GM23338 (cell line): ENCODE data around the gene ANGPTL2.

ENCODE experiments used
- CREB1 ChIP-seq: fragments of 250-450 bp; sonication (Bioruptor Pico); IDR thresholded peaks from 2 replicates; pipeline ENCODE4 v1.5.0; 2020; ENCODE audit warnings: low read depth, mild to moderate bottlenecking, moderate library complexity
- EZH2 ChIP-seq: fragments of 200-600 bp; sonication (generic); IDR thresholded peaks from one replicate; pipeline ENCODE4 v1.8.0; 2017; ENCODE audit warnings: antibody characterized with exemption, mild to moderate bottlenecking, low read depth; ENCODE audit not compliant: unreplicated experiment
- EZH2phosphoT487 ChIP-seq: fragments of 200-600 bp; sonication (generic); IDR thresholded peaks from one replicate; pipeline ENCODE4 v1.8.1; 2018; ENCODE audit warnings: antibody characterized with exemption; ENCODE audit not compliant: unreplicated experiment
- JUNB ChIP-seq: IDR thresholded peaks from one replicate; pipeline ENCODE4 v1.6.1; 2016; ENCODE audit warnings: antibody characterized with exemption; ENCODE audit not compliant: unreplicated experiment
- POLR2AphosphoS5 ChIP-seq: IDR thresholded peaks from 2 replicates; pipeline ENCODE4 v1.6.1; 2016; ENCODE audit warnings: antibody characterized with exemption, low read depth
- STAT1 ChIP-seq: IDR thresholded peaks from one replicate; pipeline ENCODE4 v1.6.1; 2016; ENCODE audit warnings: antibody characterized with exemption; ENCODE audit not compliant: unreplicated experiment
- ZNF114 ChIP-seq: fragments of 250-450 bp; sonication (Bioruptor Pico); IDR thresholded peaks from 2 replicates; pipeline ENCODE4 v1.5.0; 2020; ENCODE audit warnings: mild to moderate bottlenecking, moderate library complexity
- TF ChIP-seq, protein P1 (sequence below), 2 experiments: fragments of 200-600 bp in 1 of 2; sonication (generic) in 1 of 2; conservative IDR thresholded peaks; 2 replicates each; pipeline versions ENCODE4 v1.5.1 to v1.6.1; 2016 to 2017; ENCODE audit warnings: antibody characterized with exemption in 2 of 2, low read depth in 2 of 2, mild to moderate bottlenecking in 2 of 2, moderate library complexity in 1 of 2
- TF ChIP-seq, protein P2 (sequence below): IDR thresholded peaks from 2 replicates; pipeline ENCODE4 v1.6.1; 2016; ENCODE audit warnings: antibody characterized with exemption
- TF ChIP-seq, protein P3 (sequence below): IDR thresholded peaks from one replicate; pipeline ENCODE4 v1.6.1; 2018; ENCODE audit warnings: antibody characterized with exemption; ENCODE audit not compliant: unreplicated experiment

DNA sequence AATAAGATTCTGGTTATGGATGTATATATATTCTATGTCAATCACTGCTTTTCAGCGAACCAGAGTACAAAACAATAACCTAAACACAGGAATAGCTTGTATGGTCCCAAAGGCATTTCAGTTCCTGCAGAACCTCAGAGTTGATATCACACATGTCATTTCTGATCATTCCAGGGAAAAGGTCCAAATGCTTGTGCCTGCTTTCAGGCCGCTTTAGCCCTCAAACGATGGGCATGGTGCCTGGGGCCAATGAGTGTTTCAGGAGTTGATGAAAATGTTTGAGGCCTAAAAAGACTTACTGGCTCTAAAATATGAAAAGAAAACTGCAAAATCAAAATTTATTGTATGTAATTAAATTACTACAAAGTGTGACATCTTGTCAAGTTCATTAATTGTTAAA, 22.8 kb downstream of the ANGPTL2 start:
- TF ChIP-seq, protein P1, sequence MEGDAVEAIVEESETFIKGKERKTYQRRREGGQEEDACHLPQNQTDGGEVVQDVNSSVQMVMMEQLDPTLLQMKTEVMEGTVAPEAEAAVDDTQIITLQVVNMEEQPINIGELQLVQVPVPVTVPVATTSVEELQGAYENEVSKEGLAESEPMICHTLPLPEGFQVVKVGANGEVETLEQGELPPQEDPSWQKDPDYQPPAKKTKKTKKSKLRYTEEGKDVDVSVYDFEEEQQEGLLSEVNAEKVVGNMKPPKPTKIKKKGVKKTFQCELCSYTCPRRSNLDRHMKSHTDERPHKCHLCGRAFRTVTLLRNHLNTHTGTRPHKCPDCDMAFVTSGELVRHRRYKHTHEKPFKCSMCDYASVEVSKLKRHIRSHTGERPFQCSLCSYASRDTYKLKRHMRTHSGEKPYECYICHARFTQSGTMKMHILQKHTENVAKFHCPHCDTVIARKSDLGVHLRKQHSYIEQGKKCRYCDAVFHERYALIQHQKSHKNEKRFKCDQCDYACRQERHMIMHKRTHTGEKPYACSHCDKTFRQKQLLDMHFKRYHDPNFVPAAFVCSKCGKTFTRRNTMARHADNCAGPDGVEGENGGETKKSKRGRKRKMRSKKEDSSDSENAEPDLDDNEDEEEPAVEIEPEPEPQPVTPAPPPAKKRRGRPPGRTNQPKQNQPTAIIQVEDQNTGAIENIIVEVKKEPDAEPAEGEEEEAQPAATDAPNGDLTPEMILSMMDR (conservative IDR thresholded peaks at IDR 0.05; ENCODE audit: low read depth in 2 of 2) = no peak
- TF ChIP-seq EZH2 = no peak
- TF ChIP-seq, protein P2, sequence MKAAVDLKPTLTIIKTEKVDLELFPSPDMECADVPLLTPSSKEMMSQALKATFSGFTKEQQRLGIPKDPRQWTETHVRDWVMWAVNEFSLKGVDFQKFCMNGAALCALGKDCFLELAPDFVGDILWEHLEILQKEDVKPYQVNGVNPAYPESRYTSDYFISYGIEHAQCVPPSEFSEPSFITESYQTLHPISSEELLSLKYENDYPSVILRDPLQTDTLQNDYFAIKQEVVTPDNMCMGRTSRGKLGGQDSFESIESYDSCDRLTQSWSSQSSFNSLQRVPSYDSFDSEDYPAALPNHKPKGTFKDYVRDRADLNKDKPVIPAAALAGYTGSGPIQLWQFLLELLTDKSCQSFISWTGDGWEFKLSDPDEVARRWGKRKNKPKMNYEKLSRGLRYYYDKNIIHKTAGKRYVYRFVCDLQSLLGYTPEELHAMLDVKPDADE = no peak
- no peak for TF ChIP-seq POLR2AphosphoS5
- TF ChIP-seq EZH2phosphoT487 = no peak
- no peak for TF ChIP-seq CREB1 (CRISPR knock-in tag)
- TF ChIP-seq, protein P3, sequence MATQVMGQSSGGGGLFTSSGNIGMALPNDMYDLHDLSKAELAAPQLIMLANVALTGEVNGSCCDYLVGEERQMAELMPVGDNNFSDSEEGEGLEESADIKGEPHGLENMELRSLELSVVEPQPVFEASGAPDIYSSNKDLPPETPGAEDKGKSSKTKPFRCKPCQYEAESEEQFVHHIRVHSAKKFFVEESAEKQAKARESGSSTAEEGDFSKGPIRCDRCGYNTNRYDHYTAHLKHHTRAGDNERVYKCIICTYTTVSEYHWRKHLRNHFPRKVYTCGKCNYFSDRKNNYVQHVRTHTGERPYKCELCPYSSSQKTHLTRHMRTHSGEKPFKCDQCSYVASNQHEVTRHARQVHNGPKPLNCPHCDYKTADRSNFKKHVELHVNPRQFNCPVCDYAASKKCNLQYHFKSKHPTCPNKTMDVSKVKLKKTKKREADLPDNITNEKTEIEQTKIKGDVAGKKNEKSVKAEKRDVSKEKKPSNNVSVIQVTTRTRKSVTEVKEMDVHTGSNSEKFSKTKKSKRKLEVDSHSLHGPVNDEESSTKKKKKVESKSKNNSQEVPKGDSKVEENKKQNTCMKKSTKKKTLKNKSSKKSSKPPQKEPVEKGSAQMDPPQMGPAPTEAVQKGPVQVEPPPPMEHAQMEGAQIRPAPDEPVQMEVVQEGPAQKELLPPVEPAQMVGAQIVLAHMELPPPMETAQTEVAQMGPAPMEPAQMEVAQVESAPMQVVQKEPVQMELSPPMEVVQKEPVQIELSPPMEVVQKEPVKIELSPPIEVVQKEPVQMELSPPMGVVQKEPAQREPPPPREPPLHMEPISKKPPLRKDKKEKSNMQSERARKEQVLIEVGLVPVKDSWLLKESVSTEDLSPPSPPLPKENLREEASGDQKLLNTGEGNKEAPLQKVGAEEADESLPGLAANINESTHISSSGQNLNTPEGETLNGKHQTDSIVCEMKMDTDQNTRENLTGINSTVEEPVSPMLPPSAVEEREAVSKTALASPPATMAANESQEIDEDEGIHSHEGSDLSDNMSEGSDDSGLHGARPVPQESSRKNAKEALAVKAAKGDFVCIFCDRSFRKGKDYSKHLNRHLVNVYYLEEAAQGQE = no peak
- TF ChIP-seq JUNB = no peak
- TF ChIP-seq ZNF114 = no peak
- TF ChIP-seq STAT1 = no peak
